ENCODE measurements around the gene DNAJC16.
A peak's percentile ranks its signal among the peaks of the same experiment; 100 is the strongest.
"Not testable (repeated sequence)": the region's sequence is repeated elsewhere in the genome, so short reads cannot be mapped to it uniquely, and the experiment has no call there.

The DNAJC16 gene
- total RNA-seq: 37.1 to 52.5 (median 43.2) reads per million in 4 experiments

- DNase-seq: peak; percentile 90
Observed at GRCh38 chr1:15526490-15527339, at the start of gene DNAJC16. Gene DNAJC16 (plus strand): TSS chr1:15526848. CDS start chr1:15529106, 2,258 bp downstream.

- DNase-seq: no peak
Observed at GRCh38 chr1:15476927-15477326, 49.7 kb upstream of the DNAJC16 start.

GRCh38 chr1:15477646-15478212, 48.9 kb upstream of the DNAJC16 start:
- no peak for DNase-seq

GRCh38 chr1:15479654-15480347, 46.8 kb upstream of the DNAJC16 start:
- no peak for DNase-seq

- DNase-seq: not testable (repeated sequence)
Observed at GRCh38 chr1:15482455-15482854, 44.2 kb upstream of the DNAJC16 start.

- DNase-seq: not testable (repeated sequence)
Observed at GRCh38 chr1:15482983-15483543, 43.6 kb upstream of the DNAJC16 start.

DNA sequence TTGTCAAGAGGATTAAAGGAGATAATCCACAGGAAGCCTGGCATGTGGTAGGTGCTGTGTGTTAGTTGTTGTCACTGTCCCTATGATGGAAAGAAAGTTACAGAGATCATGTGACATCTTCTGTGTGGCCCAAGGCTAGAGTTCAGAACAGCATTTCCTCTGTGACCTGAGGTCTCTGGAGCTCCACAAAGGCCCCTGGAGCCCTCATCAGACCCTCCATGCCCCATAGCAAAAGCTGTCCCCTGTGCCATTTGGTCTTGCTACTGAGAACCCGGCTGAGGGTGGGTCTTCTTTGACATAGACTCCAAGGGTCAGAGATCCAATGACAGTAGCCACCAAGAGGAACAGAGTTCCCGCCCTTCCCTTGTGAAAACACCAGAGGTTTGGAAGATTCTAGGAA, 42.7 kb upstream of the DNAJC16 start:
- no peak for DNase-seq

- not testable (repeated sequence) for DNase-seq
Observed at GRCh38 chr1:15484443-15484842, 42.2 kb upstream of the DNAJC16 start.

GRCh38 chr1:15485636-15486035, 41.0 kb upstream of the DNAJC16 start:
- DNase-seq: no peak

DNA sequence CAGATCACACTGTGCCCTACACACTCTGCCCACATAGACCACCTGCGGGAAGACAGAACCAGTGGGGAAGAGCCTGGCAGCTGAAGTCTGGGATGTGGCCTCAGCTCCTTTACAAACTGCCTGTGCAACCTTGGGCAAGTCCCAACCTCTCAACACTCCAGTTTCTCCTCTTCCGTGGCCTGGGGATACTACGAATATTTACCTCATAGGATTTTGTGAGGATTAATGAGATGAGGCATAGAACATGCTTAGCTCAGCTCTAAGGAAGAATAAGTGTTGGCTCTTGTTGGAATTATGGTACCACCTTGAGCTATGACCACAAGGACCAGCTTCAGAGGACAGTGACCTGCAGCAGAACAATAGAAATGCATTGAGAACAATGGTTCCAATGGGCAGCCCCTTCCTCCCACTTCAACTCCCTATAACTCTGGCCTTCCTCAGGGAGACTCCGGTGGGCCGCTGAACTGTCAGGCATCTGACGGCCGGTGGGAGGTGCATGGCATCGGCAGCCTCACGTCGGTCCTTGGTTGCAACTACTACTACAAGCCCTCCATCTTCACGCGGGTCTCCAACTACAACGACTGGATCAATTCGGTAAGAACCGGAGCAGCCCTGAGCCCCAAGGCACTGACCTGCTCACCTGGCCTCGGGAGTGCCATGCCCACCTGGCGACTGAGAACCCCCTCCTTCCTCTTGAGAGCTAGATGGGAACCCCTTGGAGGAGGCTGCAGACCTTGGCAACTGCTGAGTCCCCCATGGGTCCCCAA, 39.6 kb upstream of the DNAJC16 start:
- not testable (repeated sequence) for DNase-seq

GRCh38 chr1:15488371-15488770, 38.3 kb upstream of the DNAJC16 start:
- no peak for DNase-seq

DNA sequence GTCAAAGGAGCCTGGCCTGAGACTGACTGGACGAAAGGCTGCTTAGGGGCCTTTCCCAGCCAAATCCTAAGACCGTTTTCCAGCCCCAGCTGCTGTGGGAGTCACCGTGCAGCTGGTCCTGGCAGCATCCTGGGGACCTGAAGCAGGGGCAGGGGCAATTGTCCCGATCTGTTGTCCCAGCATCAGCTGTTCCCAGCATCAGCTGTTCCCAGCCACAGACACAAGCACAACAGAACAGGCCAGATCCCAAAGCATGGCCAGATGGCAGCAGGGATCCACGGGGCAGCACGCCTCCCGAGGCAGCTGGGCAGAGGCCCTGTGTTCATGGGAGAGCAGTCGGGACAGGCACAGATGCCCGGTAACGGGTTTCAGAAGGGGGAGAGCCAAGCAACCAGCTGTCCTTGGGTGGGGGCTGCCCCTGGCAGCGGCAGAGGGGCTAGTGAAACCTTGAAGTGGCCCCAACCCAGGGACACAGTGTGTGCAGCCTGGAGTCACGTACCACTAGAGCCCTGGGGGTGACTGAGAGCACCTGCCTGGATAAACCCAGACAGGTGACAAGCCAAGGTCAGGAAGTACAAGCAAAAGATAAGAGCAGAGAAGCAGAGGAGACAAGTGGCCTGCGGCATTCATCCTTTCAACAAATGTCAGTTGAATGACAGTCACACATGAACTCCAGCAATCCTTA, 37.5 kb upstream of the DNAJC16 start:
- no peak for DNase-seq

- not testable (repeated sequence) for DNase-seq
Observed at GRCh38 chr1:15491010-15491409, 35.6 kb upstream of the DNAJC16 start.

GRCh38 chr1:15492596-15492995, 34.1 kb upstream of the DNAJC16 start:
- DNase-seq: no peak

- no peak for DNase-seq
Observed at GRCh38 chr1:15493869-15494390, 32.7 kb upstream of the DNAJC16 start.

DNA sequence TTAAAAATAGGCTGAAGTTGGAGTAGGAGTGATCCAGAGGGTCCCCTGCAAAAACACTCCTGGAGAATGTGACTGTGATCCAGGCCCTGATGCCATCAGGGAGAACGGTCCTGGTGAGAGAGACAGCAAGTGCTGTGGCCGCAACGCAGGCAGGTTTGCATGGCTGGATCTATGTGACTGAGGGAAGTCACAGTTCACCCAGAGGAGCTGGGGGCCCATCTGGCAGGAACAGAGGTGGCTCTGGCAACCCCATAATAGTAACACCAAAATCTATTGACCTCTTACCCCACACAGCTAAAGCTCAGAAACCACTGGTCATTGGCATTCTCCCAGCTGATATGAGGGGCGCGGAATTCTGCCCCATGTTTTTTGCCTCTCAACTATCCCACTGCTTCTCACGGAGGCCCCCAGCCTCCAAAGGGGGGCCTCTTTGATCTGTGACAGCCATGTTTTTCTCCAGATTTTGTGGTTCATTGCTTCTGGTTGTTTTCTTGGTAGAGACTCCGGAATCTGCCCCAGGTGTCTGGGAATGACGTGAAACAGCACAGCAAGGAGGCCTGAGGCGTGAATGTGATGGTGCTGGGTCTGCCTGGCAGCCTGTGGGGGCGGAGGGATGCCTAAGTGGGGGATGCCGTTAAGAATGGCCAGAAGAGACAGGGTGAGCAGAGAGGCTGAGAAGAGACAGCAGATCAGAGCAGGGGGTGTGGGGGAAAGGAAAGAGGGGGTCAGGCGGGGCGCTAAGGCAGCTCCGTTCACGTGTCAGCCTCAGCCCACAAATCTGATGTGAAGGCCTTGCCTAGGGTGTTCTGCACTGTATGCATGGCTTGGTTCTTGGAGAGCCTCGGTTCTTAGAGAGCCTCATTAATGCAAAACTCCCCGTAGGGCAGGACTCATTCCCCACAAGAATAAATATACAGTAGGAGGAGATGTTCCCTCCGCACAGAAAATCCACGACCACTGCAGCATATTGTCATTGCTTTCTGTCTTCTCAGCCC, 26.2 kb upstream of the DNAJC16 start:
- DNase-seq: no peak

DNA sequence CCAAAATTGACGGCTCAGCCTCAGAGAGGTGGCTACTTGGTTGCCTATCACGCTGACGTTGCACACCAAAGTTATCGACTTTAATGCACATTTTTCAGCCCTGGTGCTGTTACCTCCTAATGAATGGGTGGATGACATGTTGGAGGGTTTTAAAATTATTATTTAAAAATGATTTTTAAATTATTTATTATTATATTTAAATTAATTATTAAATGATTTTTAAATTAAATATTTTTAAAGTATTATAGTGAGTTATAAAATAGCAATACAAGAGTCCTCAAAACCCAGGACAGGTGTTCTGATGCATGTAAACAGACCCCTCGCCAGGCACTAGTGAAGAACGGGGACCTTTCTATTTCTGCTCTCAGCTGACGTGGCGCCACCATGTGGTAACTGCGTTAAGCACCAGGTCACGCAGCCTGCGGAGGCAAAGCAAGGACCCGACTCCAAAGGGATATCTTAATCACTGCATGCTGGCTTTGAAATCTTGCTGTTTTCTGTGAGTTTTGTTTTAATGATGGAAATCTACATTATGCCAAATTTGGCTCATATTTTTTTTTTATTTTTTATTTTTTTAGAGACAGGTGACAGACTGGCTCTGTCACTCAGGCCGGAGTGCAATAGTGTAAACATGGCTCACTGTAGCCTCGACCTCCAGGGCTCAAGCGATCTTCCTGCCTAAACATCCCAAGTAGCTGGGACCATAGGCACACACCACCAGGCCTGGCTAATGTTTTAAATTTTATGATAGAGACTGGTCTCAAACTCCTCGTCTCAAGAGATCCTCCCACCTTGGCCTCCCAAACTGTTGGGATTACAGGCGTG, 25.2 kb upstream of the DNAJC16 start:
- DNase-seq: peak; percentile 4

- no peak for DNase-seq
Observed at GRCh38 chr1:15504436-15504835, 22.2 kb upstream of the DNAJC16 start.

- no peak for DNase-seq
Observed at GRCh38 chr1:15506831-15507230, 19.8 kb upstream of the DNAJC16 start.
